Measurements from ENCODE around the gene XKR7.

Gene XKR7

GRCh38 chr20:31945319-31945718 lies 22.6 kb upstream of the XKR7 start:
- DNase-seq (ENCODE audit: low read depth, low spot score) = no peak

GRCh38 chr20:31945785-31946184 lies 22.2 kb upstream of the XKR7 start:
- DNase-seq (ENCODE audit: low read depth, low spot score) = no peak

GRCh38 chr20:31948008-31948407 lies 19.9 kb upstream of the XKR7 start:
- no peak for DNase-seq (ENCODE audit: low read depth, low spot score)

- DNase-seq (ENCODE audit: low read depth, low spot score) = no peak
These were observed 17.9 kb upstream of the XKR7 start for GRCh38 chr20:31949877-31950646.

GRCh38 chr20:31951203-31951529 lies 16.8 kb upstream of the XKR7 start:
- no peak for DNase-seq (ENCODE audit: low read depth, low spot score)

- peak; percentile 99 for DNase-seq (ENCODE audit: low read depth, low spot score)
These were observed 16.2 kb upstream of the XKR7 start, which contains the start of gene PDRG1 for GRCh38 chr20:31951530-31952453. Gene PDRG1 (minus strand): TSS chr20:31952046. CDS start chr20:31951961, 85 bp downstream.

- no peak for DNase-seq (ENCODE audit: low read depth, low spot score)
These were observed 14.3 kb upstream of the XKR7 start for GRCh38 chr20:31953556-31954148.

GRCh38 chr20:31954500-31954899 lies 13.5 kb upstream of the XKR7 start:
- no peak for DNase-seq (ENCODE audit: low read depth, low spot score)

GRCh38 chr20:31956556-31957526 lies 11.1 kb upstream of the XKR7 start:
- DNase-seq (ENCODE audit: low read depth, low spot score) = no peak

GRCh38 chr20:31962761-31963160 lies 5.2 kb upstream of the XKR7 start:
- no peak for DNase-seq (ENCODE audit: low read depth, low spot score)

- DNase-seq (ENCODE audit: low read depth, low spot score) = no peak
These were observed 4.1 kb upstream of the XKR7 start for GRCh38 chr20:31963889-31964288.

GRCh38 chr20:31966991-31967655 lies 828 bp upstream of the XKR7 start:
- DNase-seq (ENCODE audit: low read depth, low spot score) = no peak

- peak; percentile 91 for DNase-seq (ENCODE audit: low read depth, low spot score)
These were observed 558 bp downstream of the XKR7 start for GRCh38 chr20:31968291-31969126.

- no peak for DNase-seq (ENCODE audit: low read depth, low spot score)
These were observed 2.0 kb downstream of the XKR7 start for GRCh38 chr20:31969991-31970390.

- no peak for DNase-seq (ENCODE audit: low read depth, low spot score)
These were observed 4.6 kb downstream of the XKR7 start for GRCh38 chr20:31972471-31973021.

GRCh38 chr20:31974296-31974695 lies 6.3 kb downstream of the XKR7 start:
- DNase-seq (ENCODE audit: low read depth, low spot score) = no peak

GRCh38 chr20:31974951-31975487 lies 7.1 kb downstream of the XKR7 start:
- no peak for DNase-seq (ENCODE audit: low read depth, low spot score)

- no peak for DNase-seq (ENCODE audit: low read depth, low spot score)
These were observed 7.9 kb downstream of the XKR7 start for GRCh38 chr20:31975874-31976273.

GRCh38 chr20:31977080-31977479 lies 9.1 kb downstream of the XKR7 start:
- DNase-seq (ENCODE audit: low read depth, low spot score) = no peak

Data from astrocyte of the hippocampus (primary cell).